Left lung (tissue), 10 donors: ENCODE results near the gene DEFB128. TPM values are rescaled to one million over a fixed set of nuclear protein-coding genes. Genes with fewer than 3 reads are reported as not detected.
"Not testable (repeated sequence)": the region's sequence is repeated elsewhere in the genome, so short reads cannot be mapped to it uniquely, and the experiment has no call there.

Source experiments
- ATAC-seq: fragments of 200-7000 bp; cut with Tn5 transposase; one replicate; pipeline ENCODE4 v1.9.1; 2020; ENCODE audit warnings: moderate library complexity
- DNase-seq, 4 donors: peaks; one replicate each; pipeline ENCODE4 v3.0.0-alpha.2; 2013 to 2020
- H3K27ac ChIP-seq, 2 donors: fragments of 200-600 bp; sonication (generic) in 1 of 2; one replicate each; pipeline versions ENCODE4 v1.5.0 to v1.8.0; 2020 to 2021
- H3K27me3 ChIP-seq, 2 donors: fragments of 200-600 bp; sonication (generic) in 1 of 2; one replicate each; pipeline versions ENCODE4 v1.5.0 to v1.8.0; 2020 to 2021
- H3K36me3 ChIP-seq, 2 donors: fragments of 200-600 bp; sonication (generic) in 1 of 2; one replicate each; pipeline versions ENCODE4 v1.5.0 to v1.8.0; 2020 to 2021
- H3K4me1 ChIP-seq, 2 donors: fragments of 200-600 bp; one replicate each; pipeline ENCODE4 v1.8.0; 2021
- H3K4me3 ChIP-seq, 2 donors: fragments of 200-600 bp; sonication (generic) in 1 of 2; one replicate each; pipeline versions ENCODE4 v1.5.0 to v1.8.0; 2020 to 2021; ENCODE audit warnings: mild to moderate bottlenecking in 1 of 2
- H3K9me3 ChIP-seq, 2 donors: fragments of 200-600 bp; sonication (generic) in 1 of 2; one replicate each; pipeline versions ENCODE4 v1.5.0 to v1.8.0; 2020 to 2021
- intact Hi-C, 2 donors: fragments of 100-400 bp; cut with DNase I; formaldehyde crosslinking; loops; one replicate each; pipeline versions ENCODE4 v1.11.2 to v1.14.2; 2022
- polyA plus RNA-seq, 6 donors: library from polyadenylated mRNA; unstranded; fragments of 120-200 nt; gene quantifications; one replicate each; pipeline ENCODE4 v1.2.1, GENCODE V29; 2013; ENCODE audit not compliant: insufficient read length in 6 of 6
- total RNA-seq, 2 donors: library from RNA; stranded (reverse); fragmentation: NEBNext Ultra II Directional; extraction: Animal tissue kit (Norgen Biotek cat#: 25700); gene quantifications; one replicate each; pipeline ENCODE4 v1.2.1, GENCODE V29; 2021
- TF ChIP-seq, protein P1 (sequence below), 2 donors: fragments of 200-600 bp; sonication (generic) in 1 of 2; IDR thresholded peaks; one replicate each; pipeline versions ENCODE4 v1.5.0 to v1.8.0; 2021; ENCODE audit warnings: antibody characterized with exemption in 2 of 2
- donor health status: DM: no; HTN: yes; CAD: no.
- donor health status: DM: no; HTN: no; CAD: no.

The DEFB128 gene
- total and polyA plus RNA-seq, 8 donors, result not detected

DNA sequence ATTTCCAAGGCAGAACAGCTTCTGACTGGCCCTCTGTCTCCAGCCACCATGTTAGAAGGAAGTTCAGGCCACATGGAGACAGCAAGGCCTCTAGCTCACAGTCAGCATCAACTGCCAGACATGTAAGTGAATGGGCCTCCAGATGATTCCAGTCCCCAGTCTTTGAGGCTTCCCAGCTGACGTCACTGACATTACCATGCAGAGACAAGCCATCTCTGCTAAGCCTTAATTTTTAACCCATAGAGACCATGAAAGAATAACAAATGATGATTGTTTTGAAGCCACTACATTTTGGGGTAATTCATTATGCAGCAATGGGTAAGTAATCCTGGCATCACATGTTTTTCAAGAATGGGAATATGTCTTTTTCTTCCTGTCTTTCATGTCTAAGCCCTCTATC, 26.3 kb upstream of the DEFB128 start:
- no peak for DNase-seq
- H3K4me3 ChIP-seq, result no peak overlapping the region
- no peak for ATAC-seq
- no peaks in the 10 kb centered on the region for H3K36me3 ChIP-seq
- no peaks in the 10 kb centered on the region for H3K4me1 ChIP-seq
- TF ChIP-seq, protein P1, sequence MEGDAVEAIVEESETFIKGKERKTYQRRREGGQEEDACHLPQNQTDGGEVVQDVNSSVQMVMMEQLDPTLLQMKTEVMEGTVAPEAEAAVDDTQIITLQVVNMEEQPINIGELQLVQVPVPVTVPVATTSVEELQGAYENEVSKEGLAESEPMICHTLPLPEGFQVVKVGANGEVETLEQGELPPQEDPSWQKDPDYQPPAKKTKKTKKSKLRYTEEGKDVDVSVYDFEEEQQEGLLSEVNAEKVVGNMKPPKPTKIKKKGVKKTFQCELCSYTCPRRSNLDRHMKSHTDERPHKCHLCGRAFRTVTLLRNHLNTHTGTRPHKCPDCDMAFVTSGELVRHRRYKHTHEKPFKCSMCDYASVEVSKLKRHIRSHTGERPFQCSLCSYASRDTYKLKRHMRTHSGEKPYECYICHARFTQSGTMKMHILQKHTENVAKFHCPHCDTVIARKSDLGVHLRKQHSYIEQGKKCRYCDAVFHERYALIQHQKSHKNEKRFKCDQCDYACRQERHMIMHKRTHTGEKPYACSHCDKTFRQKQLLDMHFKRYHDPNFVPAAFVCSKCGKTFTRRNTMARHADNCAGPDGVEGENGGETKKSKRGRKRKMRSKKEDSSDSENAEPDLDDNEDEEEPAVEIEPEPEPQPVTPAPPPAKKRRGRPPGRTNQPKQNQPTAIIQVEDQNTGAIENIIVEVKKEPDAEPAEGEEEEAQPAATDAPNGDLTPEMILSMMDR (IDR thresholded peaks at IDR 0.05), result no peak
- intact Hi-C loops, result no loop called here
- H3K9me3 ChIP-seq, result no peaks in the 10 kb centered on the region
- peaks cover 0 to 35% of the 10 kb centered on the region in 2 donors for H3K27me3 ChIP-seq
- no peak overlapping the region for H3K27ac ChIP-seq

DNA sequence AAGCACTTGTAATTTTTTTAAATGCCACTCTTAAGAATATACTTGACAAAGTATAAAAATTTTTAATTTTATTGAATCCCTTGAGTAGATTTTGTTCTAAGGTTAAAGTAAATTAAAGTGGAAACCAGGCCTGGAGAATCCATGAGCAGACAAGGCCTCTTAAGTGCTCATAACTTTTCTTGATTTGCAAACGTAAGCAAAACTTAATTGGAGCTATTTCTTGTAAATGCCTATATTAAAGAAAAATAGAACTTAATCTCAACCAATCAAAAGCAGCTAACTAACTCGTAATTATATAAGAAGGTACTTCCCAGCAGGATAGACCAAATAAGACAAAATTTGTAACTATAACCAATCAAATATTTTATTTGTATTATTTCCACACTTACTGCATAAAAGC, 24.9 kb upstream of the DEFB128 start:
- intact Hi-C loops, result no loop called here
- Histone ChIP-seq H3K9me3 (no peaks in the 10 kb centered on the region), H3K4me1 (no peaks in the 10 kb centered on the region), H3K27ac (no peak overlapping the region), H3K4me3 (no peak overlapping the region), H3K36me3 (no peaks in the 10 kb centered on the region), H3K27me3 (peaks cover 0 to 22% of the 10 kb centered on the region in 2 donors)
- TF ChIP-seq, protein P1 (IDR thresholded peaks at IDR 0.05), result no peak
- ATAC-seq (no peak), DNase-seq (no peak)

DNA sequence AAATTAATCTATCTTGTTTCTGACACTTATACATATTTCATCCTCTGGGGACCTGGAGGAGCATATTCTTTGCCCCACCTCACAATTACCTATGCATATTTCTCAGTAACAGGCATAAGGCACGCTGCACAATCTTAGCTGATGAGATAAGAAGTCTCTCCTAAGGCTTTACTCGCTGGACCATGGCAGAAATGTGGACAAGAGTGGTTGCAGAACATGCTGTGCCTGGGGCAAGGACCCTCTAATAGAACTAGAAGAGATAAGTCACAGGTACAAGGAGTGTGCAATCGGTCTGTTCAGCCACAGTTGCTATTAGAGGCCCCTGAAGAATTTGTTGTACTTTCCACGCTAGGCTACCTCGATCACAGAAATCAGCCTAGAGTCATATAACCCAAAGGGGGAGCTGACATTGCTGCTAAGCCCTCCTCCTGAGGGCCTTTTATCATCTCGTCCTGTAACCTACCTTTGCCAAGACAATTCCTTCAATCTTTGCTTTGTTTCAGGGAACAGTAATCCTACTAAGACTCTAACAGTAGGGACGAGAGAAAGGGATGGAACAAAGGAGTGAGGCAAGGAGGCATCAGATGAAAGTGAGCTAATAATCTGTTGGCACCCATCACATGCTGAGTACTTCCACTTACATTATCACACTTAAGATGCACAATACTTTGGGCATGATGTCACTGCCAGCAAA, 21.4 kb upstream of the DEFB128 start:
- Histone ChIP-seq H3K36me3 (no peaks in the 10 kb centered on the region), H3K4me1 (no peaks in the 10 kb centered on the region), H3K9me3 (no peaks in the 10 kb centered on the region), H3K27me3 (peaks cover 0 to 8% of the 10 kb centered on the region in 2 donors), H3K27ac (no peak overlapping the region), H3K4me3 (no peak overlapping the region)
- ATAC-seq, result no peak
- TF ChIP-seq, protein P1 (IDR thresholded peaks at IDR 0.05), result no peak
- DNase-seq, result no peak
- intact Hi-C loops, result no loop called here

DNA sequence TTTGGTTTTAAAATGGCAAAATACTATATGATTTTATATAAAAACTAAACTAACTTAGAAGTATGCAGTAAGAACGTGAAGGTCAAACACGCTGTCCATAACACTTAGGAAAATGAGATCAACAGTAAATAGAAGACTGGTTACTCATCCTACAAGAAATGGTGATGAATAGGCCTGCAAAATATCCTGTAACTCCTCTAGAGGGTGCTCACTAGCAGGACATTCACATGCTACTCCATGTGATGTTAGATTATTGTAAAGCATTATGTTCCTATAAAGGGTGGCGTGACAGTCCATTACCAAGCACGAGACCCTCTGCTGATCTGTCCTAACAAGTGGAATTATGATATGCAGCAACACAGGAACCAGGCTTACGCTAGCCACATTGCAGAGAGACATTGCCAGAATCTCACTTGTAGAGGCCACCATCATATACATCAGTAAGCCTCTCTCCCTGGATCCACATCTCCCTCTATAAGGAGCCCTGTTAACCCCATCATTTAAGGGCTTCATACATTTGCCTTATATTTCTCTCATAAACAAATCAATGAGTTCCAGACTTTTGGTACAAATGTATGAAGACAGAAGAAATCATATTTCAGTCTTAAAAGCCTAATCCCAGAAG, 19.5 kb upstream of the DEFB128 start:
- no peaks in the 10 kb centered on the region for H3K9me3 ChIP-seq
- TF ChIP-seq, protein P1 (IDR thresholded peaks at IDR 0.05), result peak; percentile 34 to 45
- intact Hi-C loops, result loop anchor here in 1 of 2 donors (10.0 kb wide), 1 partner anchor 116 kb away; the partner anchor contains the start of gene SOX12

DNA sequence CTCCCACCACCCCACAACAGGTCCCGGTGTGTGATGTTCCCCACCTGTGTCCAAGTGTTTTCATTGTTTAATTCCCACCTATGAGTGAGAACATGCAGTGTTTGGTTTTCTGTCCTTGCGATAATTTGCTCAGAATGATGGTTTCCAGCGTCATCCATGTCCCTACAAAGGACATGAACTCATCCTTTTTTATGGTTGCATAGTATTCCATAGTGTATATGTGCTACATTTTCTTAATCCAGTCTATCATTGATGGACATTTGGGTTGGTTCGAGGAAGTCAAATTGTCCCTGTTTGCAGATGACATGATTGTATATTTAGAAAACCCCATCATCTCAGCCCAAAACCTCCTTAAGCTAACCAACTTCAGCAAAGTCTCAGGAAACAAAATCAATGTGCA, 14.1 kb upstream of the DEFB128 start:
- not testable (repeated sequence) for H3K4me1 ChIP-seq, H3K36me3 ChIP-seq, H3K27me3 ChIP-seq, H3K27ac ChIP-seq, H3K9me3 ChIP-seq, ATAC-seq, DNase-seq, H3K4me3 ChIP-seq
- intact Hi-C loops, result loop anchor here in 1 of 2 donors (10.0 kb wide), 1 partner anchor 121 kb away; the partner anchor contains the start of gene SOX12

More for the DNA sequence above, 19.5 kb upstream of the DEFB128 start:
- Histone ChIP-seq H3K4me3 (no peak overlapping the region), H3K27me3 (peaks cover 0 to 8% of the 10 kb centered on the region in 2 donors), H3K4me1 (no peaks in the 10 kb centered on the region), H3K36me3 (no peaks in the 10 kb centered on the region), H3K27ac (no peak overlapping the region)
- ATAC-seq, result peak; percentile 89
- peak in 2 of 4 donors; percentile 20 to 57 for DNase-seq
